H1 (cell line): Measurements from ENCODE around the gene FGF18. TPM values are rescaled to one million over a fixed set of nuclear protein-coding genes. Genes with fewer than 3 reads are reported as not detected.

Experiments used
- ASH2L ChIP-seq: fragments of 200-600, 300-600 bp; sonication (generic); IDR thresholded peaks from one replicate; pipeline ENCODE4 v1.7.1; 2017; ENCODE audit warnings: low read length
- BRCA1 ChIP-seq: IDR thresholded peaks from 2 replicates; pipeline ENCODE4 v1.6.1; 2012; ENCODE audit warnings: low read depth, low read length, improper control_type of control experiment
- CEBPB ChIP-seq: IDR thresholded peaks from 2 replicates; pipeline ENCODE4 v1.6.1; 2012; ENCODE audit warnings: low read depth, low read length
- CHD2 ChIP-seq: IDR thresholded peaks from 2 replicates; pipeline ENCODE4 v1.6.1; 2012; ENCODE audit warnings: low read length, improper control_type of control experiment
- CREB1 ChIP-seq: IDR thresholded peaks from 2 replicates; pipeline ENCODE4 v1.6.1; 2012; ENCODE audit warnings: inconsistent platforms
- CTCF ChIP-seq, 3 experiments: IDR thresholded peaks; 1 replicate in 2 of 3; 2 replicates in 1 of 3; pipeline versions ENCODE4 v1.5.1 to v1.6.1; 2011; ENCODE audit warnings: low read length in 3 of 3, mild to moderate bottlenecking in 3 of 3, inconsistent platforms in 2 of 3, low read depth in 1 of 3, moderate library complexity in 1 of 3; ENCODE audit not compliant: insufficient read depth in 1 of 3; ENCODE audit errors: control extremely low read depth in 1 of 3
- EGR1 ChIP-seq: IDR thresholded peaks from 2 replicates; pipeline ENCODE4 v1.6.1; 2011; ENCODE audit warnings: low read depth, low read length, borderline replicate concordance
- MAFK ChIP-seq: IDR thresholded peaks from 2 replicates; pipeline ENCODE4 v1.6.1; 2012; ENCODE audit warnings: low read depth, mild to moderate bottlenecking, improper control_type of control experiment, low read length
- PHF8 ChIP-seq: fragments of 200-600 bp; sonication (generic); conservative IDR thresholded peaks from 2 replicates; pipeline ENCODE4 v1.7.1; 2012; ENCODE audit warnings: low read depth, mild to moderate bottlenecking, inconsistent platforms, low read length, moderate library complexity
- POU5F1 ChIP-seq: IDR thresholded peaks from 2 replicates; pipeline ENCODE4 v1.6.1; 2011; ENCODE audit warnings: low read depth, mild to moderate bottlenecking, low read length, moderate library complexity
- RAD21 ChIP-seq, 2 experiments: IDR thresholded peaks in 1 of 2; conservative IDR thresholded peaks in 1 of 2; 2 replicates each; pipeline ENCODE4 v1.6.1; 2011; ENCODE audit warnings: low read depth in 2 of 2, low read length in 2 of 2, improper control_type of control experiment in 1 of 2, inconsistent platforms in 1 of 2, mild to moderate bottlenecking in 1 of 2, moderate library complexity in 1 of 2
- RBBP5 ChIP-seq: IDR thresholded peaks from 2 replicates; pipeline ENCODE4 v1.7.1; 2012; ENCODE audit warnings: low read depth, mild to moderate bottlenecking, inconsistent platforms, low read length, moderate library complexity, borderline replicate concordance
- RFX5 ChIP-seq: IDR thresholded peaks from 2 replicates; pipeline ENCODE4 v1.6.1; 2011; ENCODE audit warnings: low read depth, low read length, improper control_type of control experiment, borderline replicate concordance
- RXRA ChIP-seq: IDR thresholded peaks from 2 replicates; pipeline ENCODE4 v1.6.1; 2011; ENCODE audit warnings: low read depth, mild to moderate bottlenecking, low read length, moderate library complexity; ENCODE audit not compliant: insufficient read depth
- SAP30 ChIP-seq: fragments of 300-600 bp; sonication (generic); IDR thresholded peaks from 2 replicates; pipeline ENCODE4 v1.7.1; 2012; ENCODE audit warnings: low read length, moderate library complexity, mild to moderate bottlenecking, inconsistent platforms; ENCODE audit not compliant: insufficient read depth, insufficient replicate concordance
- SIN3A ChIP-seq, 2 experiments: IDR thresholded peaks in 1 of 2; conservative IDR thresholded peaks in 1 of 2; 2 replicates each; pipeline ENCODE4 v1.6.1; 2011 to 2012; ENCODE audit warnings: low read length in 2 of 2, improper control_type of control experiment in 1 of 2, low read depth in 1 of 2, mild to moderate bottlenecking in 1 of 2
- SIX5 ChIP-seq: IDR thresholded peaks from 2 replicates; pipeline ENCODE4 v1.6.1; 2011; ENCODE audit warnings: mild to moderate bottlenecking, low read depth, low read length
- TAF7 ChIP-seq: optimal IDR thresholded peaks from 2 replicates; pipeline ENCODE3; 2011; ENCODE audit warnings: low read depth, mild to moderate bottlenecking, inconsistent platforms, low read length, moderate library complexity, borderline replicate concordance
- TBP ChIP-seq: IDR thresholded peaks from 2 replicates; pipeline ENCODE4 v1.6.1; 2011; ENCODE audit warnings: low read depth, low read length, improper control_type of control experiment
- TCF12 ChIP-seq: IDR thresholded peaks from 2 replicates; pipeline ENCODE4 v1.6.1; 2011; ENCODE audit warnings: low read depth, mild to moderate bottlenecking, low read length
- YY1 ChIP-seq: IDR thresholded peaks from 2 replicates; pipeline ENCODE4 v1.6.1; 2011; ENCODE audit warnings: low read depth, mild to moderate bottlenecking, low read length
- polyA plus RNA-seq, 7 experiments: library from polyadenylated mRNA; depleted of rRNA in 3 of 7; stranded (reverse) in 5 of 7; unstranded in 2 of 7; fragments of >200 nt in 5 of 7; fragments of 200-250 nt in 2 of 7; gene quantifications; 1 replicate in 5 of 7; 2 replicates in 1 of 7; 4 replicates in 1 of 7; pipeline versions ENCODE4 v1.2.1 to v1.2.3, GENCODE V29; 2011 to 2013; ENCODE audit warnings: missing spikeins in 2 of 7, mixed read lengths in 2 of 7
- total RNA-seq: library from RNA; stranded (reverse); fragmentation: NEBNext Ultra II Directional; extraction: Animal tissue kit (Norgen Biotek cat#: 25700); gene quantifications from 2 replicates; pipeline ENCODE4 v1.2.1, GENCODE V29; 2021

Gene FGF18
- total and polyA plus RNA-seq, 2 of the 8 experiments (the other 6 are each of a cell fraction or from before 2014, with no cell fraction given) = 0.54 to 1.3 TPM

GRCh38 chr5:171437286-171437821 is 17.9 kb downstream of the FGF18 start (continued):
- TF ChIP-seq CTCF (IDR thresholded peaks at IDR 0.05; ENCODE audit: control extremely low read depth in 1 of 3, insufficient read depth in 1 of 3, low read depth in 1 of 3, low read length in 3 of 3) = peak in 1 of 3 experiments; percentile 14; a peak in 1 of 4 replicates
- no peak for TF ChIP-seq SIX5
- no peak for TF ChIP-seq POU5F1
- no peak for TF ChIP-seq MAFK
- TF ChIP-seq TBP = no peak; the same call in 1 of the 2 replicates
- TF ChIP-seq RXRA = no peak
- 0 out of 2 replicates have a peak, but pooled peaks have one; percentile 67 for TF ChIP-seq RBBP5
- TF ChIP-seq ASH2L = peak; percentile 62
- TF ChIP-seq CREB1 = no peak
- TF ChIP-seq YY1 = no peak
- TF ChIP-seq SAP30 = no peak
- no peak for TF ChIP-seq TCF12
- no peak for TF ChIP-seq PHF8
- TF ChIP-seq CHD2 = no peak
- TF ChIP-seq CEBPB = no peak
- no peak for TF ChIP-seq SIN3A (conservative IDR thresholded peaks at IDR 0.05 in 1 of 2, IDR thresholded peaks at IDR 0.05 in 1 of 2; ENCODE audit: low read depth in 1 of 2, low read length in 2 of 2)
- no peak for TF ChIP-seq TAF7
- TF ChIP-seq RAD21 (IDR thresholded peaks at IDR 0.05 in 1 of 2, conservative IDR thresholded peaks at IDR 0.05 in 1 of 2; ENCODE audit: low read depth in 2 of 2, low read length in 2 of 2) = peak in 1 of 2 experiments; percentile 2; a peak in 2 of 4 replicates
- TF ChIP-seq BRCA1 = no peak
- TF ChIP-seq RFX5 = no peak
- TF ChIP-seq EGR1 = peak; percentile 85
- TF ChIP-seq, all 59 proteins: peak for 8
